Liver (tissue), 9 donors: ENCODE results near the gene TMEM116. TPM values are rescaled to one million over a fixed set of nuclear protein-coding genes. Genes with fewer than 3 reads are reported as not detected.

Experiments
- DNase-seq: peaks from one replicate; pipeline ENCODE4 v3.0.0-alpha.2; 2017; ENCODE audit warnings: low spot score
- H3K27ac ChIP-seq, 2 donors: one replicate each; pipeline ENCODE4 v1.7.0; 2013; ENCODE audit warnings: inconsistent platforms in 2 of 2, low read length in 2 of 2, control low read depth in 1 of 2, low read depth in 1 of 2, mild to moderate bottlenecking in 1 of 2
- H3K27me3 ChIP-seq, 4 donors: one replicate each; pipeline versions ENCODE4 v1.6.1 to v1.7.0; 2013; ENCODE audit warnings: low read length in 3 of 4, inconsistent platforms in 1 of 4, mild to moderate bottlenecking in 1 of 4, moderate library complexity in 1 of 4; ENCODE audit not compliant: control insufficient read depth in 4 of 4, insufficient read depth in 4 of 4
- H3K36me3 ChIP-seq, 4 donors: one replicate each; pipeline versions ENCODE4 v1.6.1 to v1.7.0; 2013; ENCODE audit warnings: low read length in 3 of 4, mild to moderate bottlenecking in 3 of 4, low read depth in 1 of 4, moderate library complexity in 1 of 4; ENCODE audit not compliant: control insufficient read depth in 4 of 4, insufficient read depth in 3 of 4
- H3K4me1 ChIP-seq, 4 donors: one replicate each; pipeline versions ENCODE4 v1.6.1 to v1.7.0; 2013; ENCODE audit warnings: low read length in 3 of 4, mild to moderate bottlenecking in 3 of 4, moderate library complexity in 1 of 4; ENCODE audit not compliant: control insufficient read depth in 4 of 4, insufficient read depth in 4 of 4
- H3K4me3 ChIP-seq, 3 donors: one replicate each; pipeline versions ENCODE4 v1.6.1 to v1.7.0; 2013; ENCODE audit warnings: low read length in 3 of 3, control low read depth in 1 of 3, low read depth in 1 of 3, mild to moderate bottlenecking in 1 of 3
- H3K9ac ChIP-seq, 2 donors: one replicate each; pipeline ENCODE4 v1.7.0; 2013; ENCODE audit warnings: low read length in 2 of 2, mild to moderate bottlenecking in 2 of 2, moderate library complexity in 2 of 2, control low read depth in 1 of 2, low read depth in 1 of 2
- H3K9me3 ChIP-seq, 4 donors: one replicate each; pipeline versions ENCODE4 v1.6.1 to v1.7.0; 2013; ENCODE audit warnings: low read length in 3 of 4; ENCODE audit not compliant: control insufficient read depth in 4 of 4
- EGR1 ChIP-seq, 2 donors: IDR thresholded peaks; 2 replicates each; pipeline ENCODE4 v1.6.1; 2016 to 2018; ENCODE audit warnings: antibody characterized with exemption in 2 of 2, low read depth in 2 of 2
- FOXA1 ChIP-seq: IDR thresholded peaks from 2 replicates; pipeline ENCODE4 v1.6.1; 2016; ENCODE audit warnings: antibody characterized with exemption
- FOXA2 ChIP-seq: IDR thresholded peaks from 2 replicates; pipeline ENCODE4 v1.6.1; 2016; ENCODE audit warnings: antibody characterized with exemption
- GABPA ChIP-seq, 2 donors: IDR thresholded peaks in 1 of 2; conservative IDR thresholded peaks in 1 of 2; 2 replicates each; pipeline ENCODE4 v1.6.1; 2016; ENCODE audit warnings: antibody characterized with exemption in 2 of 2, mild to moderate bottlenecking in 1 of 2, moderate library complexity in 1 of 2
- HNF4A ChIP-seq, 2 donors: conservative IDR thresholded peaks; 2 replicates each; pipeline ENCODE4 v1.6.1; 2016; ENCODE audit warnings: antibody characterized with exemption in 2 of 2, mild to moderate bottlenecking in 2 of 2
- HNF4G ChIP-seq: IDR thresholded peaks from 2 replicates; pipeline ENCODE4 v1.6.1; 2016; ENCODE audit warnings: antibody characterized with exemption
- JUND ChIP-seq, 2 donors: IDR thresholded peaks; 2 replicates each; pipeline ENCODE4 v1.6.1; 2016; ENCODE audit warnings: antibody characterized with exemption in 2 of 2
- NR2F2 ChIP-seq: IDR thresholded peaks from 2 replicates; pipeline ENCODE4 v1.6.1; 2016; ENCODE audit warnings: antibody characterized with exemption
- RAD21 ChIP-seq, 2 donors: IDR thresholded peaks; 2 replicates each; pipeline ENCODE4 v1.6.1; 2016; ENCODE audit warnings: antibody characterized with exemption in 2 of 2, mild to moderate bottlenecking in 2 of 2
- RXRA ChIP-seq, 2 donors: IDR thresholded peaks; 2 replicates each; pipeline ENCODE4 v1.6.1; 2017 to 2018; ENCODE audit warnings: antibody characterized with exemption in 2 of 2, mild to moderate bottlenecking in 1 of 2
- SP1 ChIP-seq: IDR thresholded peaks from 2 replicates; pipeline ENCODE4 v1.6.1; 2018; ENCODE audit warnings: antibody characterized with exemption, mild to moderate bottlenecking
- TAF1 ChIP-seq: conservative IDR thresholded peaks from 2 replicates; pipeline ENCODE4 v1.6.1; 2016; ENCODE audit warnings: antibody characterized with exemption, mild to moderate bottlenecking
- YY1 ChIP-seq: IDR thresholded peaks from 2 replicates; pipeline ENCODE4 v1.6.1; 2016; ENCODE audit warnings: antibody characterized with exemption, mild to moderate bottlenecking
- WGBS: extraction: QIAGEN DNeasy Blood & Tissue Kit; methylation state at CpG from one replicate; pipeline ENCODE4 v1.1.7; 2013; 5-methylcytosine and 5-hydroxymethylcytosine counted together
- polyA plus RNA-seq, 2 donors: library from polyadenylated mRNA; stranded (reverse) in 1 of 2; unstranded in 1 of 2; fragments of 200-250 nt in 1 of 2; fragments of >200 nt in 1 of 2; fragmentation: Nextera tagmentation in 1 of 2; extraction: Ambion mirVana in 1 of 2; gene quantifications; one replicate each; pipeline versions ENCODE4 v1.2.1 to v1.2.3, GENCODE V29; 2013 to 2015
- total RNA-seq, 2 donors: library from RNA; depleted of rRNA; stranded (reverse); fragments of >200 nt; gene quantifications; one replicate each; pipeline ENCODE4 v1.2.3, GENCODE V29; 2014
- TF ChIP-seq, protein P1 (sequence below): IDR thresholded peaks from 2 replicates; pipeline ENCODE4 v1.6.1; 2016; ENCODE audit warnings: antibody characterized with exemption
- TF ChIP-seq, protein P2 (sequence below): IDR thresholded peaks from 2 replicates; pipeline ENCODE4 v1.6.1; 2016; ENCODE audit warnings: antibody characterized with exemption
- TF ChIP-seq, protein P3 (sequence below): IDR thresholded peaks from 2 replicates; pipeline ENCODE4 v1.6.1; 2016; ENCODE audit warnings: antibody characterized with exemption, mild to moderate bottlenecking
- TF ChIP-seq, protein P4 (sequence below): fragments of 150-350 bp; IDR thresholded peaks from 2 replicates; pipeline ENCODE4 v1.5.1; 2017; ENCODE audit warnings: improper control_type of control experiment, low read depth, low read length; ENCODE audit not compliant: missing input control
- TF ChIP-seq, protein P5 (sequence below): IDR thresholded peaks from 2 replicates; pipeline ENCODE4 v1.6.1; 2016; ENCODE audit warnings: antibody characterized with exemption
- donor health status: healthy.
- donor health status: healthy.
- donor health status: healthy.
- donor health status: healthy.
- donor health status: healthy.

TMEM116 gene
- total and polyA plus RNA-seq, 4 donors, result 4.9 to 11.6 (median 6.6) TPM

DNA sequence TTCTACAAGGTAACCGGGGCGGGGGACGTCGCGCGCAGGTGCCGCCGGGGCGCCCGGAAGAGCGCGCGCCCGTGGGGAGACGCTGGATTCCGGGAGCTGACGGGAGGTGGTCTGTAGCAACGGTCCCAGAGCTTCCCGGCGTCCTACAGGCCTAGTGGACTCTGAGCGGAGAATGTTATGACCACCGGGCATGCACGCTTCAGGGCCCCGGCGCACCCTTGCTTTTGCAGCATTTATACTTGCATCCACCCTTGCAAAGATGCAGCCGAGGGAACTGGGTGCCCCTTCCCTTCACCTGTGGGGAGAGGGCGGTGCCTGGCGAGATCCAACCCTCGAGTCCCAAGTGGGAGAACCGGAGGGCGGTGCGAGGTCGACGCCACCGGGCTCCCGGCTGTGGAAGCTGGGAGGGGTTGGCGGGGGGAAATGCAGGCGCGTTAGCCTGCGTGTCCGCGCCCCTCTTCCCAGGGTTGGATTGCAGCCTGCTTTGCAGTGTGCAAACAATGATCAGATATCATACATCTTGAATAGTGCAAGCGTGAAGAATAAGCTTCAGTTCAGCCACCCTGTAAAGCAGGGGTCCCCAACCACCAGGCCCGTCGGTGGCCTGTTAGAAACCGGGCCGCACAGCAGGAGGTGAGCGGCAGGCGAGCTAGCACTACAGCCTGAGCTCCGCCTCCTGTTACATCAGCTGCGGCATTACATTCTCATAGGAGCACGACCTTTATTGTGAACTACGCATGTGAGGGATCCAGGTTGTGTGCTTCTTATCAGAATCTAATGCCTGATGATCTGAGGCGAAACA, 837 bp upstream of the TMEM116 start:
- Histone ChIP-seq H3K4me3 (peak overlapping the region; percentile 66 to 96 (median 90)), H3K9ac (peak overlapping the region; percentile 32 to 87), H3K4me1 (peaks cover 9 to 32% (median 20%) of the 10 kb centered on the region in 4 donors), H3K27ac (peak overlapping the region; percentile 82 to 95), H3K9me3 (no peaks in the 10 kb centered on the region), H3K27me3 (no peaks in the 10 kb centered on the region), H3K36me3 (peaks cover 0 to 9% (median 1%) of the 10 kb centered on the region in 4 donors)
- peak; percentile 62 for DNase-seq
- 1% methylated on average over 54 of the region's 54 CpGs for WGBS
- no peak for TF ChIP-seq EGR1 (IDR thresholded peaks at IDR 0.05; ENCODE audit: low read depth in 2 of 2)
- peak; percentile 49 for TF ChIP-seq TAF1
- TF ChIP-seq RAD21 (IDR thresholded peaks at IDR 0.05), result peak in 1 of 2 donors; percentile 33
- TF ChIP-seq, protein P1, sequence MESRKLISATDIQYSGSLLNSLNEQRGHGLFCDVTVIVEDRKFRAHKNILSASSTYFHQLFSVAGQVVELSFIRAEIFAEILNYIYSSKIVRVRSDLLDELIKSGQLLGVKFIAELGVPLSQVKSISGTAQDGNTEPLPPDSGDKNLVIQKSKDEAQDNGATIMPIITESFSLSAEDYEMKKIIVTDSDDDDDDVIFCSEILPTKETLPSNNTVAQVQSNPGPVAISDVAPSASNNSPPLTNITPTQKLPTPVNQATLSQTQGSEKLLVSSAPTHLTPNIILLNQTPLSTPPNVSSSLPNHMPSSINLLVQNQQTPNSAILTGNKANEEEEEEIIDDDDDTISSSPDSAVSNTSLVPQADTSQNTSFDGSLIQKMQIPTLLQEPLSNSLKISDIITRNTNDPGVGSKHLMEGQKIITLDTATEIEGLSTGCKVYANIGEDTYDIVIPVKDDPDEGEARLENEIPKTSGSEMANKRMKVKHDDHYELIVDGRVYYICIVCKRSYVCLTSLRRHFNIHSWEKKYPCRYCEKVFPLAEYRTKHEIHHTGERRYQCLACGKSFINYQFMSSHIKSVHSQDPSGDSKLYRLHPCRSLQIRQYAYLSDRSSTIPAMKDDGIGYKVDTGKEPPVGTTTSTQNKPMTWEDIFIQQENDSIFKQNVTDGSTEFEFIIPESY, result no peak
- peak in 1 of 2 donors; percentile 17 for TF ChIP-seq HNF4A (conservative IDR thresholded peaks at IDR 0.05)
- TF ChIP-seq, protein P2, sequence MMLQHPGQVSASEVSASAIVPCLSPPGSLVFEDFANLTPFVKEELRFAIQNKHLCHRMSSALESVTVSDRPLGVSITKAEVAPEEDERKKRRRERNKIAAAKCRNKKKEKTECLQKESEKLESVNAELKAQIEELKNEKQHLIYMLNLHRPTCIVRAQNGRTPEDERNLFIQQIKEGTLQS, result peak; percentile 53
- peak; percentile 53 for TF ChIP-seq SP1
- TF ChIP-seq FOXA1, result no peak
- no peak for TF ChIP-seq HNF4G
- TF ChIP-seq GABPA (IDR thresholded peaks at IDR 0.05 in 1 of 2, conservative IDR thresholded peaks at IDR 0.05 in 1 of 2), result no peak
- TF ChIP-seq YY1, result no peak
- no peak for TF ChIP-seq FOXA2
- TF ChIP-seq, protein P3, sequence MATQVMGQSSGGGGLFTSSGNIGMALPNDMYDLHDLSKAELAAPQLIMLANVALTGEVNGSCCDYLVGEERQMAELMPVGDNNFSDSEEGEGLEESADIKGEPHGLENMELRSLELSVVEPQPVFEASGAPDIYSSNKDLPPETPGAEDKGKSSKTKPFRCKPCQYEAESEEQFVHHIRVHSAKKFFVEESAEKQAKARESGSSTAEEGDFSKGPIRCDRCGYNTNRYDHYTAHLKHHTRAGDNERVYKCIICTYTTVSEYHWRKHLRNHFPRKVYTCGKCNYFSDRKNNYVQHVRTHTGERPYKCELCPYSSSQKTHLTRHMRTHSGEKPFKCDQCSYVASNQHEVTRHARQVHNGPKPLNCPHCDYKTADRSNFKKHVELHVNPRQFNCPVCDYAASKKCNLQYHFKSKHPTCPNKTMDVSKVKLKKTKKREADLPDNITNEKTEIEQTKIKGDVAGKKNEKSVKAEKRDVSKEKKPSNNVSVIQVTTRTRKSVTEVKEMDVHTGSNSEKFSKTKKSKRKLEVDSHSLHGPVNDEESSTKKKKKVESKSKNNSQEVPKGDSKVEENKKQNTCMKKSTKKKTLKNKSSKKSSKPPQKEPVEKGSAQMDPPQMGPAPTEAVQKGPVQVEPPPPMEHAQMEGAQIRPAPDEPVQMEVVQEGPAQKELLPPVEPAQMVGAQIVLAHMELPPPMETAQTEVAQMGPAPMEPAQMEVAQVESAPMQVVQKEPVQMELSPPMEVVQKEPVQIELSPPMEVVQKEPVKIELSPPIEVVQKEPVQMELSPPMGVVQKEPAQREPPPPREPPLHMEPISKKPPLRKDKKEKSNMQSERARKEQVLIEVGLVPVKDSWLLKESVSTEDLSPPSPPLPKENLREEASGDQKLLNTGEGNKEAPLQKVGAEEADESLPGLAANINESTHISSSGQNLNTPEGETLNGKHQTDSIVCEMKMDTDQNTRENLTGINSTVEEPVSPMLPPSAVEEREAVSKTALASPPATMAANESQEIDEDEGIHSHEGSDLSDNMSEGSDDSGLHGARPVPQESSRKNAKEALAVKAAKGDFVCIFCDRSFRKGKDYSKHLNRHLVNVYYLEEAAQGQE, result peak; percentile 65
- TF ChIP-seq, protein P4, sequence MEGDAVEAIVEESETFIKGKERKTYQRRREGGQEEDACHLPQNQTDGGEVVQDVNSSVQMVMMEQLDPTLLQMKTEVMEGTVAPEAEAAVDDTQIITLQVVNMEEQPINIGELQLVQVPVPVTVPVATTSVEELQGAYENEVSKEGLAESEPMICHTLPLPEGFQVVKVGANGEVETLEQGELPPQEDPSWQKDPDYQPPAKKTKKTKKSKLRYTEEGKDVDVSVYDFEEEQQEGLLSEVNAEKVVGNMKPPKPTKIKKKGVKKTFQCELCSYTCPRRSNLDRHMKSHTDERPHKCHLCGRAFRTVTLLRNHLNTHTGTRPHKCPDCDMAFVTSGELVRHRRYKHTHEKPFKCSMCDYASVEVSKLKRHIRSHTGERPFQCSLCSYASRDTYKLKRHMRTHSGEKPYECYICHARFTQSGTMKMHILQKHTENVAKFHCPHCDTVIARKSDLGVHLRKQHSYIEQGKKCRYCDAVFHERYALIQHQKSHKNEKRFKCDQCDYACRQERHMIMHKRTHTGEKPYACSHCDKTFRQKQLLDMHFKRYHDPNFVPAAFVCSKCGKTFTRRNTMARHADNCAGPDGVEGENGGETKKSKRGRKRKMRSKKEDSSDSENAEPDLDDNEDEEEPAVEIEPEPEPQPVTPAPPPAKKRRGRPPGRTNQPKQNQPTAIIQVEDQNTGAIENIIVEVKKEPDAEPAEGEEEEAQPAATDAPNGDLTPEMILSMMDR, result no peak
- peak in 1 of 2 donors; percentile 15 for TF ChIP-seq JUND (IDR thresholded peaks at IDR 0.05)
- peak; percentile 60 to 80 for TF ChIP-seq RXRA (IDR thresholded peaks at IDR 0.05)
- peak; percentile 56 for TF ChIP-seq NR2F2
- TF ChIP-seq, protein P5, sequence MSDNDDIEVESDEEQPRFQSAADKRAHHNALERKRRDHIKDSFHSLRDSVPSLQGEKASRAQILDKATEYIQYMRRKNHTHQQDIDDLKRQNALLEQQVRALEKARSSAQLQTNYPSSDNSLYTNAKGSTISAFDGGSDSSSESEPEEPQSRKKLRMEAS, result peak; percentile 62
